Hematopoietic multipotent progenitor cell treated with erythropoietin and hydrocortisone succinate and interleukin-3 and kit ligand, for 8 days (in vitro differentiated cells): Measurements from ENCODE around the gene ARL17B.
"Not testable (repeated sequence)": the region's sequence is repeated elsewhere in the genome, so short reads cannot be mapped to it uniquely, and the experiment has no call there.

ENCODE experiments used
- DNase-seq: peaks from one replicate; pipeline ENCODE4 v3.0.0-alpha.2; 2015

Gene ARL17B

GRCh38 chr17:46287587-46287986 lies 74.0 kb downstream of the ARL17B start:
- DNase-seq = not testable (repeated sequence)

- DNase-seq = peak; percentile 86
Measured at GRCh38 chr17:46286764-46287221, 74.8 kb downstream of the ARL17B start.

GRCh38 chr17:46285500-46285899 lies 76.1 kb downstream of the ARL17B start:
- not testable (repeated sequence) for DNase-seq

DNA sequence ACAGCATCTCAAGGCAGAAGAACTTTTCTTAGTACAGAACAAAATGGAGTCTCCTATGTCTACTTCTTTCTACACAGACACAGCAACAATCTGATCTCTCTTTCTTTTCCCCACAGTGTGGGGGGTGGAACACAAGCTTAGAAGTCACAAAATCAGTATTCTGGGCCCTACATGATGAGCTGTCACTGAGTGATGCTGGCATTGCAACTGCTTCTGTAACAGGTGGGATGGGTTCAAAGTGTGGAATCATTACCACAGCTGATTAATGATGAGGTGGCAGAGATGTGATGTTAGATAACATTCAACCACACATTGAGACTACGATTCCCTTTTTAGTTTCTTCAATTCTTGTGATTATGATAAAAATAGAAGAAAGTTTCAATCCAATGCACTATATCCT lies 77.1 kb downstream of the ARL17B start:
- not testable (repeated sequence) for DNase-seq

DNA sequence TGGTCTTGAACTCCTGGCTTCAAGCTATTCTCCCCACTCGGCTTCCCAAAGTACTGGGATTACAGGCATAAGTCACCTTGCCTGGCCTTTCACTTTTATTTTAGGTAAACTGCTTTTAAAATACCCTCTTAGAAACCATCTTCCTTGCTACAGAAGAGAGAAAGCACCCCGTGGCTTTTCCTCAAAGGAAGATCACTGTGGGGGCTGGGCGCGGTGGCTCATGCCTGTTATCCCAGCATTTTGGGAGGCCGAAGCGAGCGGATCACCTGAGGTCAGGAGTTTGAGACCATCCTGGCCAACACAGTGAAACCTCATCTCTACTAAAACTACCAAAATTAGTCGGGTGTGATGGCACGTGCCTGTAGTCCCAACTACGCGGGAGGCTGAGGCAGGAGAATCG lies 78.9 kb downstream of the ARL17B start:
- not testable (repeated sequence) for DNase-seq

GRCh38 chr17:46281336-46281735 lies 80.2 kb downstream of the ARL17B start:
- DNase-seq = not testable (repeated sequence)

- not testable (repeated sequence) for DNase-seq
Measured at GRCh38 chr17:46276728-46277479, 84.7 kb downstream of the ARL17B start.

GRCh38 chr17:46274238-46274637 lies 87.3 kb downstream of the ARL17B start:
- no peak for DNase-seq

DNA sequence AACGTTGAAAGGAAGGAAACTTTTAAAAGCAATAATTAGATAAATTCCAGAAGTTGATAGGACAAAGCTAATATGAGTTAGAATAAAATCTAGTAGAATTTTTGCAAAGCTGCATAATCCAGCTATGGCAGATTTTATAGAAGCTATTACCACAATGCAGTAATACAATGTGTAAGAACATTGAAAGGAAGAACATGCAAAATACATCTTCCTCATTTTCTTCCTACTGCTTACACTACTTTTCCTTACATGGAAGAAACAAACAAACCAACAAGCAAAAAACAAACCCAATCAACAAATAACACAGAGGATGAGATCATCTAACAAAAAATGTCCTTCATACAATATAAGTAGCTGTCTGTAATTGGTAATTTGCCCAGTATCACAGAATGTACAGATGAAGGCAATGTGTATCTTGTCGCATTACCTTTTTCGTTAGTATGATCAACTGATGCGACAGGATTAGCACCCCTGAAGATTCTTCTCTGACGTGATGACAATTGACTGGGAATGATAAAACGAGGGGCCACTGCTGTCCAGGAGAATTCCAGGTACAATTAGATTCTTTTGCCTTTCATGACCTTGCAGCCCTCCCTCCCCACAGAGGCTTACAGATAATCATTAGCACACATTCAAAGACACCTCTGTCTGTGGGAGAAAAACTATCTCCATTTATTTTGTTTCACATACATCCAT lies 87.9 kb downstream of the ARL17B start:
- DNase-seq = no peak

GRCh38 chr17:46270032-46270431 lies 91.5 kb downstream of the ARL17B start:
- DNase-seq = no peak

GRCh38 chr17:46266656-46267544 lies 94.7 kb downstream of the ARL17B start:
- DNase-seq = peak; percentile 79

GRCh38 chr17:46266063-46266655 lies 95.4 kb downstream of the ARL17B start:
- peak; percentile 43 for DNase-seq

- peak; percentile 21 for DNase-seq
Measured at GRCh38 chr17:46264456-46265198, 96.9 kb downstream of the ARL17B start.

DNA sequence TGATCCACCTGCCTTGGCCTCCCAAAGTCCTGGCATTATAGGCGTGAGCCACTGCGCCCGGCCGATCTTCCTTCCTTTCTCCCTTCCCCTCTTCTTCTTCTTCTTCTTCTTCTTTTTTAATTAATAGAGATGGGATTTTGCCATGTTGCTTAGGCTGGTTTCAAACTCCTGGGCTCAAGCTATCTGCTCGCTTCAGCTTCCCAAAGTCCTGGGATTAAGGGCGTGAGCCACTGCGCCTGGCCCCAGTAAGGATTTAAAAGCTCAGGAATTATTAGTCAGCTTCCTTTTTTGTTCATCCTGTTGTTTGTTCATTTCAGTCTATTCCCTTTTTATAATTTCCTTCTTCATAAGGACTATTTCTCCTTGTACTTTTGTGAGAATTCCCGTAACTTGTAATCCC lies 99.3 kb downstream of the ARL17B start:
- no peak for DNase-seq

GRCh38 chr17:46259845-46260661 lies 101.5 kb downstream of the ARL17B start:
- DNase-seq = not testable (repeated sequence)

GRCh38 chr17:46256369-46256768 lies 105.2 kb downstream of the ARL17B start:
- not testable (repeated sequence) for DNase-seq

DNA sequence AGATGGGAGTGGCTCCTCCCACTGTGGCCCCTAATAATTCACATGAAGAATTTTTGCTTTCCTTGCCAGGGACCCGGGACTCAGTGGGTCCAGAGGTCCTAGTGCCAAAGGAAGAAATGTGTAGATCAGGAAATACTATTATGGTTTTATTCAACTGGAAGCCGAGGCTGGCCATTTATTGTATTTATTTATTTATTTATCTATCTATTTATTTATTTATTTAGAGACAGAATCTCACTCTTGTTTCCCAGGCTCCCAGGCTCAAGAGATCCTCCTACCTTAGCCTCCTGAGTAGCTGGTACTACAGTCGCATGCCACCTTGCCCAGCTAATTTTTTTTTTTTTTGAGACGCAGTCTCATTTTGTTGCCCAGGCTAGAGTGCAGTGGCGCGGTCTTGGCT lies 107.4 kb downstream of the ARL17B start:
- DNase-seq = not testable (repeated sequence)

DNA sequence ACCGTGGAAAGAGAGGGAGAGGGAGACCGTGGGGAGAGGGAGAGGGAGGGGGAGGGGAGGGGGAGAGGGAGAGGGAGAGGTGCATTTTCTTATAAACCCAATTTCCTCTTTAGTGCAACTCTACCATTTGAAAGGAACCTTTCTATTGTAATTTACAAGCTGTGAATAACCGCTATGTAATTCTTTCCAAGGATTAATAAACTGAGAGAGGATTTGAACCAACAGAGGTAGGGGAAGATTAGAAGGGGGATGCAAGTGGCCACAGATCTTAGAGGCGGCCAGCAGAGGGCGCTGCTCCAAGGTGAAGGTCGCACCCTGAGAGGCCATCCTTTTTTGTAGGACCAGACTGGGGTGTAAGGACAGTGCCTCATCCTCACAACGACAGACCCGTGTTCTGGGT lies 107.8 kb downstream of the ARL17B start:
- peak; percentile 83 for DNase-seq

DNA sequence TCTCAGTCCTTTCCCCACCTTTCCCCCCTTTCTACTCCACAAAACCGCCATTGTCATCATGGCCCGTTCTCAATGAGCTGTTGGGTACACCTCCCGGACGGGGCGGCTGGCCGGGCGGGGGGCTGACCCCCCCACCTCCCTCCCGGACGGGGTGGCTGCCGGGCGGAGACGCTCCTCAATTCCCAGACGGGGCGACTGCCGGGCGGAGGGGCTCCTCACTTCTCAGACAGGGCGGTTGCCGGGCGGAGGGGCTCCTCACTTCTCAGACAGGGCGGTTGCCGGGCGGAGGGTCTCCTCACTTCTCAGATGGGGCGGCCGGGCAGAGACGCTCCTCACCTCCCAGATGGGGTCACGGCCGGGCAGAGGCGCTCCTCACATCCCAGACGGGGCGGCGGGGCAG lies 108.8 kb downstream of the ARL17B start:
- not testable (repeated sequence) for DNase-seq

GRCh38 chr17:46249153-46249552 lies 112.4 kb downstream of the ARL17B start:
- DNase-seq = not testable (repeated sequence)
